T-helper 1 cell treated with Interleukin-12 subunit alpha and Interleukin-12 subunit beta and Interleukin-4 antibody, amounts not matched to agents 30 ng/mL and 1 ng/mL, for 36 hours (primary cell): ENCODE data around the gene PLXDC1. TPM values are rescaled to one million over a fixed set of nuclear protein-coding genes. Genes with fewer than 3 reads are reported as not detected.

Experiments used
- intact Hi-C: fragments of 100-400 bp; cut with micrococcal nuclease; formaldehyde crosslinking; loops from one replicate; pipeline ENCODE4 v1.15.1; 2024
- total RNA-seq: library from RNA; stranded (reverse); gene quantifications from 2 replicates; pipeline ENCODE4 v1.2.3, GENCODE V29; 2022

The PLXDC1 gene
- total RNA-seq, 1 donor from 2014 or later = 1.9 TPM

DNA sequence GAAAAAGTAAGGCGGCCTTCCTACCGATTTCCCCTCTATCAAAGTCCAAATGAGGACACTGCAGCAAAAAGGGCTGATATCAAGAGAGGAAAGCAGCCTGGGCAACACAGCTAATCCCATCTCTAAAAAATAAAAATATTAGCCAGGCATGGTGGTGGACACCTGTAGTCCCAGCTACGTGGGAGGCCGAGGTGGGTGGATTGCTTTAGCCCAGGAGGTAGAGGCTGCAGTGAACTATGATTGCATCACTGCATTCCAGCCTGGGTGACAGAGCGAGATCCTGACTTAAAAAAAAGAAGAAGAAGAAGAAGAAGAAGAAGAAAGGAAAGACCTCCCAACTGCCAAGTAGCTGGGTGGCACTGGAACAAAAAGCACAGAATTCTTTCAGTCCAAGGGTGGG lies 31.6 kb upstream of the PLXDC1 start:
- intact Hi-C loops = no loop called here

DNA sequence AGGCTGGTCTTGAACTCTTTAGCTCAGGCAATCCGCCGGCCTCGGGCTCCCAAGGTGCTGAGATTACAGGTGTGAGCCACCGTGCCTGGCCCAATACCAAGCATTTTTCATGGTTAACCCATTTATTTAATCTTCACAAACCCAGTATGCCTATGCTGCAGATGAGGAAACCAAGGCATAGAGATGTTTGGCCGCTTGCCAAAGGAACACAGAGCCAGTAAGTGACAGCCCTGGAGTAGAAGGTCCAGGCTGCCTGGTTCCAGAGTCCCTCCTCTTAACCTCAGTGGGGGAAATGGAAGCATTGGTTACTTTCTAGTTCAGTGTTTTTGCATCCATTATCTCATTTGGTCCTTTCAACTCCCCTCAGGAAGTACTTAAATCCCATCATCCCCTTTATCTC lies 29.9 kb upstream of the PLXDC1 start:
- intact Hi-C loops = no loop called here

- intact Hi-C loops = no loop called here
Measured at GRCh38 chr17:39178536-39178935, 27.1 kb upstream of the PLXDC1 start.

DNA sequence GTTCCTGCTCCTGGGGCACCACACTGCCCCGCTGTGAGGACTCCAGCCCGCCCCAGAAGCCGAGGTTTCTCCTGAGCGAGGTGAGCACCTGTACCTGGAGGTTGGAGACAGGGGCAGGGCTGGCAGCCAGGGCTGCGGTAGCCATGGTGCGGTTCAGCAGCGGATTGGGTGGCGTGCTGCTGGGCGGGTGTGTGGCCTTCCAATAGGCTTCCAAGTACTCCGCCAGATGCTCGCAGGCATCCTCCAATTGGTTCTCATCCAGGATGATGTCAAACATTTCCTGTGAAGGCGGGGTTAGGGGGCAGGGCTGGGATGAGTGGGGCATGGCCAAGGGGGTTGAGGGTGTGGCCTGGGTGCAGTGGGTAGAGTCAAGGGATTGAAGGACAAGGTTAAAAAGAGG lies 25.8 kb upstream of the PLXDC1 start:
- intact Hi-C loops = no loop called here

- intact Hi-C loops = loop anchor here (1.0 kb wide), 2 partner anchors 106 to 192 kb away; no protein-coding TSS in a partner anchor
Measured at GRCh38 chr17:39175695-39176093, 24.3 kb upstream of the PLXDC1 start.

DNA sequence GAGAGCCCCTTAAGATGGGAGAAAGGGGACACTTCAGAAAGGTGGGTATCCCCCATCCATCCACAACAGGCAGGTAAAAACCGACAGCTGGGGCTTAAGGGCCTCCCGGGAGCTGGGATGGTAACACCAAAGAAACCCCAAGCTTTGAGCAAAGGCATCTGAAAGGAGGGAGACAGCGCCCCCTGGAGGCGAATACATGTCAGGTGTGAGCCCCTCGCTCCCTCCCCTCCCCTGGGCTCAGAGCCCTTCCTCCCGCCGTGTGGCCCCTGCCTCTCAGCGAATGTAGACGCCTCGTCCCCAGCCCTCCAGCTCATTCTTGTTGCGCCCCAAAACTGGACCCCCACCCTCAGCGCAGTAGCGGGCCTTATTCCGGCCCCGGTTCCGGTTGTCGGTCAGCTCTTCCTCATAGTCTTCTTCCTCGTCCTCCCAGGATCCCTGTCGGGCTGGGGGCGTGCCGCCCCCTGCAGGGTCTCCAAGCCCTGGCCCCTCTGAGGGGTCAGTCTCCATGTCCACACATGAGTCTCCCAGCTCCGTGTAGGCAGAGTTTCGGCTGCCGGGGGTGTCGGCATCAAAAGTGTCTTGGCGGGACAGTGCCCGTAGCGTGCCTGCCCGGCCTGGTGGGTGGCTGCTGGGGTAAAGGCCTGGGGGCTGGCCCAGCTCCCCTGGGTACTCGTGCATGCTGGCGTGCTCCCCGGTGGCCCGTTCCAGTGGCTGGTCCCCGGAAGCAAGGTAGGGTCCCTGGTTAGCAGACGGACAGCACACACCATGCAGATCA lies 23.7 kb upstream of the PLXDC1 start:
- intact Hi-C loops = loop anchor here (1.0 kb wide), 2 partner anchors 106 to 192 kb away; no protein-coding TSS in a partner anchor

GRCh38 chr17:39173526-39174274 lies 22.3 kb upstream of the PLXDC1 start:
- intact Hi-C loops = no loop called here

DNA sequence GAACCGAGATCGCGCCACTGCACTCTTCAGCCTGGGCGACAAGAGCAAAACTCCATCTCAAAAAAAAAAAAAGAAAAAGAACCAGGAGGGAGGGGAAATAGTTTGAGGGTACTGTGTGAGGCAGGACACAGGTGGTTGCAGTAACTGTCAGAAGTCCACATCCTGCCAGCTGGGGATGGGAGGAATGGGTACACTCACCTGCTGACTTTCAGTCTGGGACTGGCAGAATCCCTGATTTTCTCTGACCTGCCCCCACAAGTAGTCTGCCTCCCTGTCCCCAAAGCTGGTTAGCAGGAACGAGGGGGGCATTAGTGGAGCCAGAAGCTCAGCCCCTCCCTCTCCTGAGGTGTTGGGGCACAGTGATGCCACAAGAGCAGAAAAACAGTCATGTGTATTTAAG lies 21.6 kb upstream of the PLXDC1 start:
- intact Hi-C loops = no loop called here

GRCh38 chr17:39171933-39172332 lies 20.5 kb upstream of the PLXDC1 start:
- intact Hi-C loops = no loop called here

DNA sequence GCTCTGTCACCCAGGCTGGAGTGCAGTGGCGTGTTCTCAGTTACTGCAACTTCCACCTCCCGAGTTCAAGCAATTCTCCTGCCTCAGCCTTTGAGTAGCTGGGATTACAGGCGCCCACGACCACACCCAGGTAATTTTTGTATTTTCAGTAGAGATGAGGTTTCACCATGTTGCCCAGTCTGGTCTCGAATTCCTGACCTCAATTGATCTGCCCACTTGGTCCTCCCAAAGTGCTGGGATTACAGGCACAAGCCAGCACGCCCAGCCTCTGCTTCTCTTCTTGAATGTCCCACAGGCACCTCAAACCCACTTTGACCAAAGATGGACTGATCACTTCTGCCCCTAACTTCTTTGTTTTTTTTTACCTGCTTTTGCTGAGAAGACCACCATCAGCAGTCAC lies 19.1 kb upstream of the PLXDC1 start:
- intact Hi-C loops = no loop called here

- intact Hi-C loops = no loop called here
Measured at GRCh38 chr17:39170109-39170508, 18.7 kb upstream of the PLXDC1 start.

DNA sequence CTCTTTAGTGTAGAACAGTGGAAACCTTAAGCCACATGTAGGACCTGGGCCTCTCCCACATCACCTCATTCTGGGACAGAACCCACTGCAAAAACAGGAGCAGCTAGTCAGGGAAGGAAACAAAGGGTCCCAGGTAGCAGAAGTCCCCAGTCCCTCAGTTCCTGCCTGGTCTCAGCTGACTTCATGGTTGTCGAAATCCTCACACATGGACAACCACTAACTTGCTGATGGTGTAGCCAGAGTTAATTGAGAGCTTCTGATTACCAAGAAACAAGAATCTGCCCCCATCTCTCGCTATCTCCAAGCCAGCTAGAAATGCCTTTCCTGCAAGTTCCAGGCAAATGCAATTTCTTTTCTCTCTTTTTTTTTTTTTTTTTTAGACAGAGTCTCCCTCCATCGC lies 18.1 kb upstream of the PLXDC1 start:
- intact Hi-C loops = loop anchor here (5.0 kb wide), 1 partner anchor 302 kb away; no protein-coding TSS in a partner anchor

DNA sequence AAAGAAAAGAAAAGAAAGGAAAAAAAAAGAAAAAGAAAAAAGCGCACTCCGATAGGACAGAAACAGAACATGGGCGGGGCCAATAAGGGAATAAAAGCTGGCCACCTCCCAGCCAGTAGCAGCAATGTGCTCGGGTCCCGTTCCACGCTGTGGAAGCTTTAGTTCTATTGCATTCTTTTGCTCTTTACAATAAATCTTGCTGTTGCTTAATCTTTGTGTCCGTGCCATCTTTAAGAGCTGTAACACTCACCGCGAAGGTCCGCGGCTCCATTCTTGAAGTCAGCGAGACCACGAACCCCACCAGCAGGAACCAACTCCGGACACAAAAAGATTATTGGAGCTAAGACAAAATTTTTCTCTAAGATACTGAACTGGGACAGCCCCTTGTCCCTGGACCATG lies 17.7 kb upstream of the PLXDC1 start:
- intact Hi-C loops = loop anchor here (5.0 kb wide), 1 partner anchor 302 kb away; no protein-coding TSS in a partner anchor

- intact Hi-C loops = loop anchor here (5.0 kb wide), 1 partner anchor 301 kb away; no protein-coding TSS in a partner anchor
Measured at GRCh38 chr17:39168503-39168902, 17.1 kb upstream of the PLXDC1 start.

GRCh38 chr17:39167476-39167875 lies 16.0 kb upstream of the PLXDC1 start:
- intact Hi-C loops = loop anchor here (5.0 kb wide), 1 partner anchor 300 kb away; no protein-coding TSS in a partner anchor

DNA sequence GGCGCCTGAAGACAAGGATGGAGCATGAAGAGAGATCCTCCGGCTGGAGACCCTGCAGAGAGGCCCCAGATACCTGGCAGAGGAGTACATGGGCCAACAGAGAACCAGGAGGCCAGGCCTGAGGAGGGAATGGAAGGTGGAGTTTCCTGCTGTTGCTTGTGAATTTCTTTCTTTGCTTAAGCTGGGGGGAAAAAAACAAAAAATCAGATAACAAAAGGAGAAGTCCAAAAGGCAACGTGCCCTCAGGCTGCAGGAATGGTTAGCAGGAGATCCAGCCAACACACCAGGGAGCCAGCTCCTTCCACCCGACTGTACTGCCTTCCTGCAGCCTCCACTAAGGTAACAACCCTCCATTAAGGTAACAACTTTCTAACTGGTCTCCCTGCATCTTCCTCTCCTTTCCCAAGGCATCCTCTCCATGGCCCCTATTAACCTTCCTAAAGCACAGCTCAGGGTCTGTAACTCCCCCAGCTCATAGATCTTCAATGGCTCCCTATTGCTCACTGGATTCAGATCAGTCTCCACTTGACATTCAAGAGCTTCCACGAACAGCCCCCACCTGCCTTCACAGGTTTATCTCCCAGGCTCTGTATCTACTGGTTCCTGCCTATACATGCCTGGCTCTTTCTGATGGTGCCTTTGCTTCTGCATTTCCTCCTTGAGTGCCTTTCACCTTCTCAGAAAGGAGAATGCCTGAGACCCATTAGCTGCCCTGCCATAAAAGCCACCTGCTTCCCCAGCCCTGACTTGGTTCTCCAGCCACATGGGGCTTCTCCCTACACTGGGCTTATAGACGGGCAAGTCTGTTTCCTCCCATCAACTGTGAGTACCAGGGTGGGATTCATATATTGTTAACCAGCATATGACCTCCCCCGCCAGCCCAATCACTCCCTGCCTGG lies 15.2 kb upstream of the PLXDC1 start:
- intact Hi-C loops = loop anchor here (5.0 kb wide), 1 partner anchor 299 kb away; no protein-coding TSS in a partner anchor

- intact Hi-C loops = loop anchor here (5.0 kb wide), 1 partner anchor 299 kb away; no protein-coding TSS in a partner anchor
Measured at GRCh38 chr17:39165841-39166349, 14.5 kb upstream of the PLXDC1 start, which contains the start of gene ARL5C. Gene ARL5C (minus strand): TSS chr17:39166161. CDS start chr17:39165760, 401 bp downstream.

GRCh38 chr17:39165178-39165840 lies 13.9 kb upstream of the PLXDC1 start:
- intact Hi-C loops = loop anchor here (5.0 kb wide), 1 partner anchor 298 kb away; no protein-coding TSS in a partner anchor

DNA sequence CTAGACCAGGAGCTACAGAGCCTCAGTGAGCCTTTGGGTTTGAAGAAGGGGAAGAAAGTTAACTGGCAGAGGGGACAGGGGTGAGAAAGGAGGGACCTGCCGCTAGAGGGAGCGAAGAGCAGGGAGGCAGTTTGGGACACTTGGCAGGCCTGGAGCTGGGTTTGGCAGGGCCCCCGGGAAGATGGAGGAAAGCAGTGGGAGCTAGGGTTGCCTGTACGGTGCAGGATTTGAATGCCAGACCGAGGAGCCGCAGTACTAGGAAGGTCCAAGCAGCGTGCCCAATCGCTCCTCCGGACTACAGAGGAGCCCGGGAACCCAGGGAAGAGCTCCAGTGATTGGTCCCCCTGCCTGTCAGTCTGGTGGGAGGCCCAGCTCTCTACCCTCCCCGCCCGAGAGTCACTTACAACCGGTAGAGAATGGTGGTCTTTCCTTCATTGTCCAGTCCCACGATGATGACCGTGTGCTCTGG lies 13.3 kb upstream of the PLXDC1 start:
- intact Hi-C loops = loop anchor here (1.0 to 5.0 kb wide), 3 partner anchors 10 to 297 kb away; no protein-coding TSS in a partner anchor

DNA sequence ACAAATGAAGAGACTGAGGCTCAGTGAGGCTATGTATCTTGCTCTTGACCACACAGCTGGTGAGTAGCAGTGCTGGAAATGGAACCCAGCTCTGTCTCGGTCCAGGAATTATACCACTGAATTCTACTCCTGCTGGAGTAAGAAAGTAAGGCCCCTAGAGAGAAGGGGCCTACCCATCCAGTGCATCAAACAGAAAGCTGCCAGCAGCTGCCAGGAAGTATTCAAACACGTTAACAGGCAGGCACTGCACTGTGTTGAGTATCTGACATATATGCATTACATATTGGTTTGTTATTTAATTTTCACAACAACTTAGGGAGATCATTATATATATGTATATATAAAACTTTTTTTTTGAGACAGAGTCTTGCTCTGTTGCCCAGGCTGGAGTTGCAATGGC lies 10.5 kb upstream of the PLXDC1 start:
- intact Hi-C loops = no loop called here
